Activated CD8-positive, alpha-beta memory T cell treated with anti-CD3 and anti-CD28 coated beads for 1 hour (primary cell): ENCODE measurements around the gene ASB1.

Source experiments
- DNase-seq, 2 donors: peaks; one replicate each; pipeline ENCODE4 v3.0.0-alpha.2; 2020; ENCODE audit warnings: low read depth in 1 of 2; ENCODE audit errors: extremely low read depth in 1 of 2

Gene ASB1

DNA sequence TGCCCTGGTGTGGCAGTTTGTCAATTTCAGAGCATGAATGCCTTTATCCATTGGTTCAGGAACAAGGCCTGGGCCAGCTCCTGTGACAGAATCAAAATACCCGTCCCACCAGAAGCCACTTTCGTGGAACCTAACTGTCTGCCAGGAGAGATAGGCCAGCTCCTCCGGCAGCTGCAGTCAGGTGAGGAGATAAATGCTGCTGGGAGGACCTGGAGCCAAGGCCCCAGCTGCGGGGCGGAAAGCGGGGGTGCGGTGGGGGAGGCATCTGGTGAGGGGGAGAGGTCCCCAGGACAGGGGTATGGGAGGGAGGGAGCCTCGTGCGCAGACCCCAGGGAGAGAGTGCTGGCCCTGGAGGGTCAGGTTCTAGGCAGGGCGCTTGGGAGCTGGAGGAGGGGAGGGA is 4.4 kb upstream of the ASB1 start:
- no peak for DNase-seq

DNA sequence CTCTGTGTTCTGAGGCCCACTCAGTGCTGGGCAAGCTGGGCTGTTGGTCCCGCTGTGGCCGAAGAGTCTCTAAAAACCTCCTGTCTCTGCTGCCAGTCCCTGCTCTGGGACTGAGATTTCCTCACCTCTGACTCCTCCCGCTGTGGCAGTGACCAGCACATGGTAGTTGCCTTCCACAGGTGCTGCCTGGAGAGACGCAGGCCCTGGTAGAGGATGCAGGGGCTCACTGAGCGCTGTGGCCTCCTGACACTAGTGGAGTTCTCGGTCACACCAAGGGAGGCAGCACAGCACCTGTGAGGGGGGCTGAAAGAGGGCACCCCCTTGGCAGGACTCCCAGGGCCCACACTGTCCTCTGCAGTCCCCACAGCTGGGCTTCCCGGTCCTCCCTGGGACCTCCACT is 3.8 kb upstream of the ASB1 start:
- no peak for DNase-seq

DNA sequence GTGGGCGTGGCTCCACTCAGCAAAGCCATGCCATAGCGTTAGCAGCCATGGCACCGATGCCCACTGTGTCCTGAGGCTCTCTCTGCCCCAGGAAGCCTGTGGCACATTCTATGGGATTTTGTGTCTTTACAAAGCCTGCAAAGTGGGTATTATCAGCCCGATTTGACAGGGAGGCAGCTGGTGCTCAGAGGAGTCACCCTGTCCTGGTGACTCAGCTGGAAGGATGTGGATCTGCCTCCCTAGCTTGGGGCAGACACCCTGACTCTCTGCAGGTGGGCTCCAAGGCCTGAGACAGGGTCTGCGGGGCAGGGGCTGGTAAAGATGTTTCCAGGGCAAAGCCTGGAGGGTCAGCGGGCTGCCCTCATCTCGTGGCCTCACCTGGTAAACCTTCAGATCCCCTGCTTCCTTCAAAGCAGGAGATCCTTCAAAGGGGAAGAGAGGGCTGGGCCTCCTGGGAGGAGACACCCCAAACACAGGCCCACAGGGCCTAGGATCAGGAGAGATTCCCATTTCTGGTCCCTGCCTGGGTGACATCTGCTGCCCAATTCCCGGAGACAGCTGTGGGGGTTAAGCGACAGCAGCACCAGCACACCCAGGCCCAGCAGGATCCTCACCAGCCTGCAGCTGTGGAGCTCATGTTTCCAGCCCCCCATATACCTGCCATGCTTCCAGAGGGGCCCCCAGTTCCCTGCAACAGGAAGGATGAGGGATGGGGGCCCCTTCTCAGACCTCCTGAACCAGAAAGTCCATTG is 3.0 kb upstream of the ASB1 start:
- DNase-seq, result no peak

DNA sequence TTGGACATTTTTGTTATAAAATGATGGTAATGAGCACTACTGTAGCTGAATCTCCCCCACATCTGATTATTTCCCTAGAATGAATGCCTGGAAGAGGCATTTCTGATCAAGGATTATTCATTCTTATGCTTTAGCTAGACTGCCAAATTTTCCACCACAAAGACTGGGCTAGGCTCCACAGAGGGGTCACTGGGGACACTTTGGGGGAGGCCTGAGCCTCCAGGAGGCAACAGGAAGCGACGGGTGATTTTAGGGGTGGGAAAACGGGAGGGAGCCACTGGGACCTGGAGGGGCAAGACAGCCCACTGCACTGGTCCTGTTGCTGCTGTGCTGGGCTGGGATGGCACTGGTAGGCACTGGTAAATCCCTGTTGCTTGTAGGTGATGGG is 2.4 kb upstream of the ASB1 start:
- DNase-seq, result no peak

DNA sequence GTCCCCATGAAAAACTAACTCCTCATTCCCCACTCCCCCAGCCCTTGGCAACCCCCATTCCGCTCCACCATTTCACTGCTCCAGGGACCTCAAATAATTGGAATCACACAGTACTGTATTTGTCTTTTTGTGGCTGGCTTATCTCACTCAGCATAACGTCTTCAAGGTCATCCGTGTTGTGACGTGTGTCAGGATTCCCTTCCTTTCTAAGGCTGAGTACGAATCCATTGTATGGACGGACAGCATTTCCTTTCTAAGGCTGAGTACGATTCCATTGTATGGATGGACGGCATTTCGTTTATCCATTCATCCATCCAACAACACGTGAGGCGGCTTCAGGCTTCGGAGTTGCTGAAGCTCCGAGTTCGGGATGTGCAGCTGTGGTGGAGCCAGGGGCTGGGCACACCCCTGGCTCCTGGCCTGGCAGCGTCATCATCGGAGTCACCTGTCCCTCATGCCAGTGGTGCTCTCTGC is 1.2 kb upstream of the ASB1 start:
- no peak for DNase-seq

DNA sequence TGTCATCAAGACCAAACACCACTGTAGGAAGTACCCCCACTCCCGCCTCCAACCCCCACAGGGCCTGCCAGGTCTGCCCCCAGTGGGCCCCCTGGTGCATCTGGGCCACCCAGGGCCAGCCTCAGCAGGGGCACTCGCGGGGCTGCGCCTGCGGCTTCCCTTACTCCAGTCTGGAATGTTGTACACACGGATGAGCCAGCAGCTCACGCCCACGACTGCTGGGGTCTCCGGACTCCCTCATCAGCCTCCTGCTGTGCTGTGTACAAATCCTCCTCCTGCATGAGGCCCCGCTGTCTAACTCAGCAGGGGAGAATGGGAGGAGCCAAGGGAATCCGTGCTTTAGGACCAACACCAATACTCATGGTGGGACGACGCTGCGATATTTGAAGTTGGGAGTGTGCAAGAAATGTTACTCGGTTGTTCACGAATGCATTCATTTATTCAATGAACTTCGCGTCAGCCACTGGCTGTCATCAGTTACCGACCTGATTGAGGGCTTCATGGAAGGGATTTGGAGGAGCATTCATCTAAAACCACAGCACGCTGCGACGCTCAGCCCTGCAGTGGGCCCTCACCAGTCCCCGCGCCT is 654 bp upstream of the ASB1 start:
- DNase-seq, result no peak

DNA sequence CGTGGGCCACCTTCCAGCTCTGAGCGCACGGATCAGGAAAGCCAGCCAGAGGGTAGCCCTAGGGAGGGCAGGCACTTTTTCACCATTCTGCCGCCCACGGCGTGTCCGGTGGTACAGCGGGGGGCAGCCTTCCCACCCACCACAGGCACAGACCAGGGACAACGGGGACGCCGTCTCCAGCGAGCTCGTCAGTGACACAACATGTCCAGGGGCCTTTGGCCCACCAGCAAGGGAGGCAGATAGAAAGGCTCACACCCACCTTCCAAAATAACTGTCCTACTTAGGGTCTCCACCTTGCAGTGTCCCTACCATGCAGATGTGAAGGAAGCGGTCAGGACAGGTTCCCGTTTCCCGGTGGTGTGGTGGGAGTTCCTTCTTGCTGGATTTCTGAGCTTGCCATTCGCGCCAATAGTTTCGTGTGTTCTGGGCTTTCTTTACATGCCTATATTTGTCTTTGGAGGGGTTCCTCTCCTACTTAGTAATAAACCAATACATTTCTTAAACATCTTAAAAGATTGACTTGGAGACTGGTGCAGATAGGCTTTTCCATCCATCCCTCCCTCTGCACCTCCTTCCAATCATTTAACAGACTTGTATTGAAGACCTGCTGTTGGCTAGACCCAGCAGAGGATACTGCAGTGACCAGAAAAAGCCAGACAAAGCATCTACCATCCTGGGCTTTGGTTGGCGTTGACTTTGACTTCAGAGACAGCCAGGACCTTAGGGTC is 872 bp downstream of the ASB1 start:
- no peak for DNase-seq

DNA sequence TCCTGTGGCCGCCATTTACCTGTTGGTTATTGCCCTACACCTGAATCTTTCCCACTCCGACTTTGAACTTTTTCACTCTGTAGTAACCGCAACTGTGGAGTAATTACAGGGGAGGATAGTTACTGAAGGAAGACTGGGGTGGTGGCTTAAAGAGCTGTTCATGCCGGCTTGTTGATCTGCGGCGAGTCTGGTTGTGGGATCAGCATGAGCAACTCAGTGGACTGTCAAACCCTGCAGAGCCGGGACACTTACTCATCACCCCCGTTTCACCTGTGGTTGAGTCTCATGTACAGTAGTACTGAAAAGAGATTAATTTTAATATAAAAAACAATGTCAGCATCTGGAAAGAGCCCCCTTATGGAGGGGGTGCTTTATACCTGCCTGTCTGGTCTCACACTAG is 2.1 kb downstream of the ASB1 start:
- DNase-seq, result no peak

DNA sequence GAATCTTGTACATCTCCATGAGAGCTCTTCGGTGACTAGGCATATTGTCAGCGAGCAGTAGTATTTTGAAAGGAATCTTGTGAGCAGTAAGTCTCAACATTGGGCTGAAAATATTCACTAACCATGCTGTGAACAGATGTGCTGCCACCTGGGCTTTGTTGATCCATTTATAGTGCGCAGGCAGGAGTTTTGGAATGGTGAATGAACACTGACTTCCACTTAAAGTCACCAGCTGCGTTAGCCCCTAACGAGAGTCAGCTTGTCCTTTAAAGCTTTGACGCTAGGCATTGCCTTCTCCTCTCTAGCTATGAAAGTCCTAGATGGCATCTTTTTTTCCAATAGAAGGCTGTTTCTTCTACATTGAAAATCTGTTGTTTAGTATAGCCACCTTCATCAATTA is 4.1 kb downstream of the ASB1 start:
- DNase-seq, result no peak

DNA sequence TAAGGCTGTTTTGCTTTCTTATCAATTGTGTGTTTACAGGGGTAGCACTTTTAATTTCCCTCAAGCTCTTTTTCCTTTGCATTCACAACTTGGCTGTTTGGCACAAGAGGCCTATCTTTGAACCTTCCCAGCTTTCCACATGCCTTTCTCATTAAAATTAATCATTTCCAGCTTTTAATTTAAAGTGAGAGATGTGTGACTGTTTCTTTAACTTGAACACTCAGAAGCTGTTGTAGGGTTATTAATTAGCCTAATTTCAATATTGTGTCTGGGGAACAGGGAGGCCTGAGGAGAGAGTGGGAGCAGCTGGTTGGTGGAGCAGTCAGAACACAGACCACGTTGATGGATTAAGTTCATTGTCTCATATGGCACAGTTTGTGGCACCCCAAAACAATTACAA is 4.7 kb downstream of the ASB1 start:
- DNase-seq, result no peak

DNA sequence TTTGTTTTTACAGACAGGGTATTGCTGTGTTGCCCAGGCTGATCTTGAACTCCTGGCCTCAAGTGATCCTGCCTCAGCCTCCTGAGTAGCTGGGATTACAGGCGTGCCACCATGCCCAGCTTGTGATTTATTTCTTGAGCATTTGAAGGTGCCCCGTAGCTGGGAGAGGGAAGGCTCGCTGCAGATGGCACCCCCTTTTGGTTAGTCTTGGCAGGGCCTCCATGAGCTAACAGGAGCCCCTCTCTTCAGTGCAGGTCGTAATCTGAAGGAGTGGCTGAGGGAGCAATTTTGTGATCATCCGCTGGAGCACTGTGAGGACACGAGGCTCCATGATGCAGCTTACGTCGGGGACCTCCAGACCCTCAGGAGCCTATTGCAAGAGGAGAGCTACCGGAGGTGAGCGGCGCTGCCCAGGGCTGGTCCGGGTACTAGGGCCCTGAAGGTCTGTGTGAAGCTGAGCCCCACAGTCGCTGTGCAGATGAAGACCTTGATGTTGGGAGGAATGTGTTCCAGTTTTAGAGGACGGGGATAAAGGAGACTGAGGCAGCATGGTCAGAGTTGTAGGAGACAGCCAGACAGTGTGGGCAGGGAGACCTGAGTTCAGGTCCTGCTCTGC is 6.7 kb downstream of the ASB1 start:
- DNase-seq, result no peak

DNA sequence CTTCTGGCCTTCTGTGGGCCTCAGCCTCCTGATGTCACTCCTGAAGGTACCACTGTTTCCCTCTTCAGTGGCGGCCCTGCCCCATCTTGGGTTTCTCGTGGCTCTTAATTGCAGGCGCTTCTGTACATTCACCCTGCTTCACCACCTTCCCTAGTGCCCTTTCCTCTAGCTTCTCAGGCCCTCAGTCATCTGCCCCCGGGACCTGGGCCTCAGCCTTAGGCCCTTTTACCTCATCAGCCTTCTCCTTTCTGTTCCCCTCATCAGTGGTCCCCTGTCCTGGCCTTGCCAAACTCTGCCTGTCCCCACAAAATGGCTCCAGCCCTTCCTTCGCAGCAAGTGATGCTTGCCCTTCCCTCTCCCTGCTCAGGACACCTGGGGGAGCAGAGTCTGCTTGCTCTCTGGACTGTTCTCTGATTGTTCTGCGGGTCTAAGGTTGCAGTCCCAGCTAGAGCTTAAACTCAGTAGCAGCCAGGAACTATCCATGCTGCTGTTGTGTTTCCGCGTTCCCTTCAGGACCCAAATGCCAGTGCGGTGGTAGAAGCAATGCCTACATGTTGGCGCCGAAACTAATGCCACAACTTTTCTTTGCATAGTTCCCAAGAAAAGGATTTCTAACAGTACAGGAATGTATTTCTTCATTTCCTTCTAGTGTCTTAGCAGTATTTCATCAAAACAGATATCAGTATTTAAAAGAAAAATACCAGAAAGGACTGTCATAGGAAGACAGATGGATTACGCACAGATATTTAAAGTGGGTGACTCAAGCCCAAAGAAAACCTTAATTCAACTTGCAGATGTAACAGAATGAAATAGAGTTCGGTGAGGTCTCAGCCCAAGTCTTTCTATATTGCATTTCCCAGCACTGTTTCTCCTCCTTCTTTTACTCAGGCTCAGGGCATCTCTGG is 7.5 kb downstream of the ASB1 start:
- no peak for DNase-seq

DNA sequence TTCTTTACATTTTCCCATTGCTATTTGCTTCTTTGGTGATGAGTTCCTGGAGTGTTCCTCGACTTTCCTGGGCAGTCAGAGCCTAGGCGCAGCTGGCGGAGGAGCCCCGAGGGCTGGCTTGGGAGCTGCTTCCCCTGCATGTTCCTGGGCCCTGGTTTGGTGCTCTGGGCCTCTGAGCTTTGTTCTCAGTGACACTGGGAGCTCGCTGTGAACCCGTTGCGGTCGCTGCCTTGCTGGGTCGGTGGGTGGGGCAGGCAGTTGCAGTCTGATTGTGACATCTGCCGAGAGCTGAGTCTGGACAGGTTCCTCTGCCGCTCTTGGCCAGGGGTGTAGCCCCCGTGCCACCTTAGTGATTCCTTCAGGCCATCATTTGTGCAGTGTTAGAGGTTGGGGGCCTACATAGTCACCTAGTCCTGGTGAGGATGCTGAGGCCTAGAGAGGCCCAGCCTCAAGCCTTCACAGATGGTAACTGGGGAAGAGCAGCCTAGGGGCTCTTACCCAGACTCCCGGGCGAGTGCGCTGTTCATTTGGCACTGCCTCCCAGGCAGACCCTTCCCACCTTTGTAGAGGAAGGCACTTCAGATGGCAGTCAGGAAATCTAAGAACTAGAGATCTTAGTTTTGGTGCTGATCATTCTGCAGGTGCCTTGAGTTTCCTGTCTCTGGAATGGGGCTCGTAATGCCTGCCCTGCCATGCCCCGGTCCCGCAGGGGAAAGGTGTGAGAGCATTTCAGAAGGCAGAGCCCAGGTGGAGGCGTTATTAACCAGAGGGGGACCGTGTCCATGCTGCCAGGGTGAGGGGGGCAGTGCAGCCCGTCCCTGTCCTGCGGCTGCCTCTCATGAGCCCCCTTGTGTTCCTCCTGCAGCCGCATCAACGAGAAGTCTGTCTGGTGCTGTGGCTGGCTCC is 8.4 kb downstream of the ASB1 start:
- DNase-seq, result no peak

DNA sequence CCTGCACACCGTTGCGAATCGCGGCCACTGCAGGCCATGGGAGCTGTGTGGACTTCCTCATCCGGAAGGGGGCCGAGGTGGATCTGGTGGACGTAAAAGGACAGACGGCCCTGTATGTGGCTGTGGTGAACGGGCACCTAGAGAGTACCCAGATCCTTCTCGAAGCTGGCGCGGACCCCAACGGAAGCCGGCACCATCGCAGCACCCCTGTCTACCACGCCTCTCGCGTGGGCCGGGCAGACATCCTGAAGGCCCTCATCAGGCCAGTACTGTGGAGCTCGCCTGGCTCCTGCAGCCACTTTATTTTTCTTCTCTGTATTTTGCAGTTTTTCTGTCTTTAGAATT is 9.0 kb downstream of the ASB1 start:
- no peak for DNase-seq

DNA sequence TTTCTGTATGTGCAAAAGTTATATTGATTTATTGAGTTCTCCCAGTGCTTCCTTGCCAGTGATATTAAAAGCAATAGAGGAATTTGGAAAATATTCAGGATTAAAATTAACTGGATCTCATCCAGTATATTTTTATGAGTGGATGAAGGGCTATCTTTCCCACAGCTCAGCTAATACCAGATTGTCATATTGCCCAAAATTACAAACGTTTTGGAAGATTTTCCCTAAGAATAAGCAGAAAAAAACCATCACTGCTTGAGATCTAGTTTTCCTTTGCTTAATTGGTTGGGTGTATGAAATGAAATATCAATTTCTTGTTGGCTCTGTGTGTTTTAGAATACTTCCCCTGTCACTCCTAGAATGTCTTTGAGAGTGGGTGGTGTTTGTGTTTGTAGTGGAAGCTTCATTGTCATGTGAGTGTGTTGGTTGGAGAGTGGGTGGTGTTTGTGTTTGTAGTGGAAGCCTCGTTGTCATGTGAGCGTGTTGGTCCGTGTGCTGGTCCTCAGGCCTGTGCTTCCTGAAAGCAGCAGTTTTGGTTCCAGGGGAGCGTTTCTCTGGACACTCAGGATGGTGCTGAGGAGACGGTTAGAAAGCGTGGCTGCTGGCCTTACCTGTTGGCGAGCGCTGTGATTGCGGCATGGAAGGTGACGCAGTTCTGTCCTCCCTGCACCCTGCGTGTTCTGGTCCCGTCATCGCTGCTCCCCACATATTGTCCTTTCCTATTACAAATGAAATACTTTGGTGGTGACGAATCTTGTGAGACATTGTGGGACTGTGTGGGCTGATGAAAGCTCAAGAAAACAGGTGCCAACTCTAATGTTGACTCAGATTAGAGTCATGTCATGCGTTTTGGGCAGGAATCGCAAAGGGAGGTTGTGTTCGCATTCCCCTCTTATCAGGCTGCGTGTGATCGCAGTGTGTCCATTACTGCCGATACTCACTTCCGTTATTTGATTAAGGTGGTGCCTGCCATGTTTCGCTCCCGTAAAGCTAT is 12.4 kb downstream of the ASB1 start:
- no peak for DNase-seq

DNA sequence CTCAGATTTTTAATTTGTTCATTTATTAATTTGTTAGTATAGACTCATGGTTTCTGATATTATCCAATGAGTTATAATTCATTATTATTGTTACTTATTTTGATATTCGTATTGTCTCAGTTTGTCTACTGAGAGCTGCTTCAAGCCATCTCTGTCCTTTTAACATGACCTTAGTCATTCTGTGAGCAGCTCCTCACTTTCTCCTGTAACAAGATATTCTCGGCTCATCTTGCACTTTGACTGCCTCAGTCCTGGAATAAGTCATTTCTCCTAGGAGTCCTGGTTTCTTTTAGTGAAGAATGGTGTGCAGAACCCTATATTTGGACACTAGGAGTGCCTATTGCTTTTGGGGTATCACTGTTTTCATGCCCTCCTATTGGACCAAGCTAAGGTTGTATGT is 13.2 kb downstream of the ASB1 start:
- no peak for DNase-seq

DNA sequence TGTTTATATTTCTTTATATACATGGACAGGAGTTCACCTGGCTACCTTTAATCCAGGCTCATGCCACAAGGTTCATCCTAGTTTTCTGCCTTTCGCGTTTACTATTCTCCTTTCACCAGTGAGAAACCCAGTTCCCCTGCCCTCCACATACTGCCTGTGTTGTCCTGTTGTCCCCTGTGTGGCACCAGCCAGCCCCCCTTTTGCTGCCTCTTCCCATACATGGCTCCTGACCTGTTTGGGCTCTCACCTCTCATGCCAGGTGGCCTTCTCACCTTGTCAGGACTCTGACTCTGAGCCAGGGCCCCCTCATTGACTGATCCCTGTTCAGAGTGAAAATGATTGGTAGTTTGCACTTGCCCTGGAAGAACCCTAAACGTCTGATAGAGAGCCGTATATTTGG is 13.6 kb downstream of the ASB1 start:
- DNase-seq, result no peak

DNA sequence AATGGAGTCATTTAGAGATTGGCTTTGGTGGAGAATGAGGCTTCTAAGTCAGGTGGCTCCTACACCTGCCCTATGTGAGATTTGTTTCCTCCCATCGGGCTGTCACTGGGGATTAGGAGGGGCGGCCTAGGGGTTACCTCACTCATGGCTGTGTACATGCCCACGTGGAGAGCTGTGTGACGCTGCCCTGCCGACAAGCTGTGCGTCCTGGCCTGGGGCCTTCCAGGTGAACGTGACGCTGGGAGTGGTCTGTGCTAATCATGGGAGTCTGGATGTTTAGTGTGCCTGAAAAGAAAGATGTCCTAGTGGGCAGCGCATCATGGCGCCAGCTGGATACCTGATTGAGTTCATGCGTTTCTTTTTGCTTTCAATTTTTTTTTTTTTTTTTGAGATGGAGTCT is 14.0 kb downstream of the ASB1 start:
- DNase-seq, result no peak
